ENCODE data around the gene NCK1.

DNA sequence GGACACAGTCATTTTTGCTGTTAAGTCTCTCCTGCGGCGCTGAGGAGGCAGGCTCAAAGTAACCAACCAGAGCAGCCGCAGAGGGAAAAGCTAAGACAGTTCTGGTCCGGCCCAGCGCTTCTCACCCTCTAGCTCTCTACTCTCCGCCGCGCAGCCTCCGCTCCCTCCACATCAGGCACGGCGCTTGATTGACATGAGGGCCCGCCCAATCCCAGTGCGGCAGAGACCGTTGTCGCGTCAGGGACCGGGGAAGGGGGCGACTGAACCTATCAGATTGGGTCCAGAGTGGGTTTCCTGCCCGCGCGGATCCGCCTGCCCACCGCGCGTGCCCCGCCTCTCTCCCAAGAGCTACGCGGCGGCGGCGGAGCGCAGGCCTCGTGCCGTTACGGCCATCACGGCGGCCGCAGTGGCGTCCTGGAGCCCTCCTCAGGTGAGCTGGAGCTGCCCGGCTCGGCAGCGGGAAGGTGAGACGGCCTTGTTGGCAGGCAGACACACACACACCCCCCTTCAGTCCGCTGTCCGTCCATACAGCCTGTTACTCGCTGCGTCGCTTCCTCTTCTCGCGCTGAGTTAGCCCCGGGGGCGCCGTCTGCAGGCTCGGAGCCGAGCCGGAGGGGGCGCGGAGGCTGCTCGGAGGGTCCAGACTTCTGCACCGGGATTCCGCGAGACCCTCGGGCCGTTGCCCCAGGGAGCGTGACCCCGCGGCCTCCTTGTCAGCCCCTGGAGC lies at the start of gene NCK1:
- TF ChIP-seq EZH2 (IDR thresholded peaks at IDR 0.05; ENCODE audit: borderline replicate concordance, low read length) = no peak
- TF ChIP-seq, protein P1, sequence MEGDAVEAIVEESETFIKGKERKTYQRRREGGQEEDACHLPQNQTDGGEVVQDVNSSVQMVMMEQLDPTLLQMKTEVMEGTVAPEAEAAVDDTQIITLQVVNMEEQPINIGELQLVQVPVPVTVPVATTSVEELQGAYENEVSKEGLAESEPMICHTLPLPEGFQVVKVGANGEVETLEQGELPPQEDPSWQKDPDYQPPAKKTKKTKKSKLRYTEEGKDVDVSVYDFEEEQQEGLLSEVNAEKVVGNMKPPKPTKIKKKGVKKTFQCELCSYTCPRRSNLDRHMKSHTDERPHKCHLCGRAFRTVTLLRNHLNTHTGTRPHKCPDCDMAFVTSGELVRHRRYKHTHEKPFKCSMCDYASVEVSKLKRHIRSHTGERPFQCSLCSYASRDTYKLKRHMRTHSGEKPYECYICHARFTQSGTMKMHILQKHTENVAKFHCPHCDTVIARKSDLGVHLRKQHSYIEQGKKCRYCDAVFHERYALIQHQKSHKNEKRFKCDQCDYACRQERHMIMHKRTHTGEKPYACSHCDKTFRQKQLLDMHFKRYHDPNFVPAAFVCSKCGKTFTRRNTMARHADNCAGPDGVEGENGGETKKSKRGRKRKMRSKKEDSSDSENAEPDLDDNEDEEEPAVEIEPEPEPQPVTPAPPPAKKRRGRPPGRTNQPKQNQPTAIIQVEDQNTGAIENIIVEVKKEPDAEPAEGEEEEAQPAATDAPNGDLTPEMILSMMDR (IDR thresholded peaks at IDR 0.05; ENCODE audit: low read length) = peak; percentile 53
